Tongue (tissue), 2 donors: ENCODE results near the gene PA2G4. TPM values are rescaled to one million over a fixed set of nuclear protein-coding genes. Genes with fewer than 3 reads are reported as not detected.
"Not testable (repeated sequence)": the region's sequence is repeated elsewhere in the genome, so short reads cannot be mapped to it uniquely, and the experiment has no call there.

Source experiments
- DNase-seq: peaks from one replicate; pipeline ENCODE4 v3.0.0-alpha.2; 2015
- total RNA-seq: library from RNA; depleted of rRNA; stranded (reverse); fragments of >200 nt; gene quantifications from one replicate; pipeline ENCODE4 v1.2.3, GENCODE V29; 2014

Gene PA2G4
- total RNA-seq = 98.1 TPM

DNA sequence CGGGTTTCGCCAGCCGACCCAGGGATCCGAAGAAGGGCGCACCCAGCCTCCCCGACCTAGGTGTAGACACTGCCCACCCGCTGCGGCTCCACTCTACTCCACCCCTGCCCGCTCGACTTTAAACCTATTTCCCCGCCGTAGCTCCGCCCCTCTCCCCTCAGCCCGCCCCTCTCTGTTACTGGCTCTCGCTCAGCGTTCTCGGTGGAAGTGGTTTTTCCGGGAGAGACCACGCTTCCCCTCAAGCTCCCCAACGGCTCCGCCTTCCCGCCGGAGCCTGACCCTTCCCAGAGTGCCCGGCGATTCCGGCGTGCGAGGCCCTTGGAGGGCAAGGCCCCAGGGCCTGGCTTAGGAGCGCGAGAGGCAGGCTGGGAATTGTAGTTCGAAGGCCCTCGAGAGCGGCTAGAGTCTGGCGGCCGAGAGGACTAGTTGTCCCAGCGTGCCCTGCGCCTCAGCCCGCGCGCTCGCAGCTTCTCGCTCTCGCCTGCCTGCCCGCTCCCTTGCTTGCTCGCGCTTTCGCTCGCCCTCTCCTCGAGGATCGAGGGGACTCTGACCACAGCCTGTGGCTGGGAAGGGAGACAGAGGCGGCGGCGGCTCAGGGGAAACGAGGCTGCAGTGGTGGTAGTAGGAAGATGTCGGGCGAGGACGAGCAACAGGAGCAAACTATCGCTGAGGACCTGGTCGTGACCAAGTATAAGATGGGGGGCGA is at the start of gene PA2G4:
Gene PA2G4, plus strand, starts transcription at position 451 of the 706 bp plus-strand sequence. Its CDS starts 179 bp downstream, at position 630.
- DNase-seq = peak; percentile 99

DNA sequence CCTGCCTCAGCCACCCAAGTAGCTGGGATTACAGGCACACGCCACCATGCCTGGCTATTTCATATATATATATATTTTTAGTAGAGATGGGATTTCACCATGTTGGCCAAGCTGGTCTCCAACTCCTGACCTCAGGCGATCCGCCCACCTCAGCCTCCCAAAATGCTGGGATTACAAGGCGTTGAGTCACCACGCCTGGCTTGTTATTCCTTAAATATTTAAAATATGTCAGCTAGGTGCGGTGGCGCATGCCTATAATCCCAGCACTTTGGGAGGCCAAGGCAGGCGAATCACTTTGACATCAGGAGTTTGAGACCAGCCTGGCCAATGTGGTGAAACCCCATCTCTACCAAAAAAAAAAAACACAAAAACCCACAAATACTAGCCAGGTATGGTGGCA is 44.4 kb upstream of the PA2G4 start:
- DNase-seq = not testable (repeated sequence)

DNA sequence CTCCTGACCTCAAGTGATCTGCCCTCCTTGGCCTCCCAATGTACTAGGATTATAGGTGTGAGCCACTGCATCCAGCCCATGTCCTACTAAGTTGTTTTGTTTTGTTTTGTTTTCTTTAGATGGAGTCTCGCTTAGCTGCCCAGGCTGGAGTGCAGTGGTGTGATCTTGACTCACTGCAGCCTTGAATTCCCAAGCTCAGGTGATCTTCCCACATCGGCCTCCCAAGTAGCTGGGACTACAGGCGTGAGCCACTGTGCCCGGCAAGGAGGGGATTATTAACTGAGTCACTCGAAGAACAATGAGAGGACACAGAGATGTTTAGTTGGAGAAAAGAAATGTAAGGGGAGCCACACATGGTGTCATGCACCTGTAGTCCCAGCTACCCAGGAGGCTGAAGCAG is 42.4 kb upstream of the PA2G4 start:
- DNase-seq = no peak

DNA sequence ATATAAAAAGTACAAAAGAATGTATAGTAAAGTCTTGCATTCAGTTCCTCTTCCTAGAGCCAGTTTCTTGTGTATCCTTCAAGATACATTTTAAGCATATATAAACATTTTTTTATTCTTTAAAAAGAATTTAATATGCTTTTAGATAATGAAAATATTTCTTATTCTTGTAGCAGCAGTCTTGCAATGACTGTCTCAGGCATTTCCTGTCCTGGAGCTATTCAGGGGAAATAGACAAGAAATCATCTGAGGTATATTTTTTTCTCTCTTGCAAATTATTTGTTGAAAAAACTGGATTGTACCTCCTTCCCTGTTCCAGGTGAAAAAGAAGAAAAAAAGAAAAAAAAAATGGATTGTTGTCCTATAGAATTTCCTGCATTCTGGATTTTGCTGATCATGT is 41.4 kb upstream of the PA2G4 start:
- DNase-seq = no peak

DNA sequence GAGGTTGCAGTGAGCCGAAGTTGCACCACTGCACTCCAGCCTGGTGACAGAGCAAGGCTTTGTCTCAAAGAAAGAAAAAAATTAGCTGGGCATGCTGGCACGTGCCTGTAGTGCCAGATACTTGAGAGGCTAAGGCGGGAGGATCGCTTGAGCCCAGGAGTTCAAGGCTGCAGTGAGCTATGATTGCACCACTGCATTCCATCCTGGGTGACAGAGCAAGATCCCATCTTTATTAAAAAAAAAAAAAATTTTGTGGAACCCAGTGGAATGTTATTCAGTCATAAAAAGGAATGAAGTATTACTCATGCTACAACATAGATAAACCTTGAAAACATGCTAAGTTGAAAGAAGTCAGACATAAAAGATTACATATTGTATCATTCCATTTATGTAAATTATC is 32.7 kb upstream of the PA2G4 start:
- DNase-seq = no peak

DNA sequence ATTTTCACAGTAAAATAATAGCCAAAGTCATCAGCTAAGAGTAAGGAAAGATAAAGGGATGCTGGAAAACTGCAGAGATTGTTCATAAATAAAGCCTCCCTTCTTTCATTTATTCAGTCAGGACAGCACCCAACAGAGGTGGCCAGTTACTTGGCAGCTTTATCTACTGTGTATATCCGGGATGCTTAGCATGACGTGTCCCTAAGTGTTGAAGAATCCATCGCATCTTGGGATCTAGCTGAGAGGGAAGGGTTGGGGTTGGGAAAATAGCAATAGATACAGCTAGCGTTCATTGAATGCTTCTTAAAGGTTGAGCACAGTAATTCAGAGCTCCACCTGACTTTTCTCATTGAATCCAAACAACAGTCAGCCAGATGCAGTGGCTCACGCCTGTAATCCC is 30.0 kb upstream of the PA2G4 start:
- DNase-seq = no peak

DNA sequence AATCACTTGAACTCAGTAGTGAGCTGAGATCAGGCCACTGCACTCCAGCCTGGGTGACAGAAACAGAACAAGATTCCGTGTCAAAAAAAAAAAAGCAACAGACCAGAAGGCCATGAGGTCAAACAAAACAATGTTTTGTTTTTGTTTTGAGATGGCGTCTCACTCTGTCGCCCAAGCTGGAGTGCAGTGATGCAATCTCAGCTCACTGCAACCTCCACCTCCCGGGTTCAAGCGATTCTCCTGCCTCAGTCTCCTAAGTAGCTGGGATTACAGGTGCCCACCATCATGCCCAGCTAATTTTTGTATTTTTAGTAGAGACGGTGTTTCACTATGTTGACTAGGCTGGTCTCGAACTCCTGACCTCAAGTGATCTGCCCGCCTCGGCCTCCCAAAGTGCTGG is 26.4 kb upstream of the PA2G4 start:
- DNase-seq = not testable (repeated sequence)

DNA sequence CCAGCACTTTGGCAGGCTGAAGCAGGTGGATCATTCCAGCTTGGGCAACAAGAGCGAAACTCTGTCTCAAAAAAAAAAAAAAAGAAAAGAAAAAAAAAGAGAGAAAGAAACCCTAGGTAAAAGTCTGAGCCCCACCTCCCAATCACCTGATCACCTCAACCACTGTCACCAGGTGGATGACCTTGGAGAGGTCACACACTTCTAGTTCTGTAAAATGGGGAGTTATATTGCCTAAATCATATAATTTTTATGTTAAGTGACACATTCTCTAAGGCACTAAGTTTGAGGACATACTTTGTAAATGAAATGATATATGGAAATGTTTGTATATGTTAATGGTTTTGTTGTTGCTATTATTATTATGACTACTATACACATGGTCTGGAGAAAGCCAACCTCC is 25.9 kb upstream of the PA2G4 start:
- no peak for DNase-seq

DNA sequence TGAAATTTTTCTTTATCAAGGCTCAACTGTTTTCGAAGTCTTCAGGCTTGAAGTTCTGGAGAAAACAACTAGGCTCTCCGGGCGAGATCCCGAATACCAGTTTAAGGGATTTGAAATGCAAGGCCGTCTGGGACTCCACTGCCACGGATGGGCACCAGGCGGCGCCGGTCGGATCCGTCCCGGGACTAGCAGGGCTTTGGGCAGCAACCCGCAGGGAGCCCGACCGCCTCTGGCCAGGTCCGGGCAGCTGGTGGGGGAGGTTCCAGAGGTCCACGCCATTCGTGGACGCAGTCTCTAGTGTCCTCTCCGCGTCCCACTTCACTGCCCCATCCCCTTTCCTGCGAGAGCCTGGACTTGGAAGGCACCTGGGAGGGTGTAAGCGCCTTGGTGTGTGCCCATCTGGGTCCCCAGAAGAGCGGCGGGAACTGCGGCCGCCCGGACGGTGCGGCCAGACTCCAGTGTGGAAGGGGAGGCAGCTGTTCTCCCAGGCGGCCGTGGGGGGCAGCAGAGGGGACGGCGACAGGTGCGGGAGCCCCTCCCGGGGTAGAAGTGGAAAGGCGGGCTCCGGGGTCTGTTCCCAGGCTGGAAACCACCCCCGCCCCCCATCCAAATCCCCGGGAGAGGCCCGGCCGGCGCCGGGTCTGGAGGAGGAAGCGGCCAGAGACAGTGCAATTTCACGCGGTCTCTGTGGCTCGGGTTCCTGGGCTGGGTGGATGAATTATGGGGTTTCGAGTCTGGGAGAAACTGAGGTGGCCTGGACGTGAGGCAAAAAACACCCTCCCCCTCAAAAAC is 25.2 kb upstream of the PA2G4 start:
- DNase-seq = peak; percentile 93

DNA sequence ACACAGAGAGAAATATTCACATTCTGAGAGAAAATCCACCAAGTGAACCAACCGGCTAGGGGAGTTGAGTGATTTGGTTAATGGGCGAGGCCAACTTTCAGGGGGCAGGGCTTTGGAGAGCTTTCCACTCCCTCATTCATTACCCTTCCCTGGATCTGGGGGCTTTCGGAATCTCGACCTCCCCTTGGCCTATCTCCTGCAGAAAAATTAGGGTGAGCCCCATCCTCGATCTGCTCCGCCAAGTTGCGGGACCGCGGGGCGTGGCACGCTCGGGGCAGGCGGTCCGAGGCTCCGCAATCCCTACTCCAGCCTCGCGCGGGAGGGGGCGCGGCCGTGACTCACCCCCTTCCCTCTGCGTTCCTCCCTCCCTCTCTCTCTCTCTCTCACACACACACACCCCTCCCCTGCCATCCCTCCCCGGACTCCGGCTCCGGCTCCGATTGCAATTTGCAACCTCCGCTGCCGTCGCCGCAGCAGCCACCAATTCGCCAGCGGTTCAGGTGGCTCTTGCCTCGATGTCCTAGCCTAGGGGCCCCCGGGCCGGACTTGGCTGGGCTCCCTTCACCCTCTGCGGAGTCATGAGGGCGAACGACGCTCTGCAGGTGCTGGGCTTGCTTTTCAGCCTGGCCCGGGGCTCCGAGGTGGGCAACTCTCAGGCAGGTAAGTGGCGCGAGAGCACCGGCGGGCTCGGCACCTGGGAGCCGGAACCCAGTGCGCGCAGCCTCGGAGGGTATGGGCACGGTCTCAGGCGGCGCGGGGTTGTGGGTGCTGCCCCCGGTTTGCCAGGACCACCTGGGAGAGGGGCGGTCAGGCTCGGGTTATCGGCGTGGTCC is 24.4 kb upstream of the PA2G4 start, which contains the start of gene ERBB3:
Gene ERBB3, plus strand, starts transcription at position 443 of the 833 bp plus-strand sequence. Its CDS starts 136 bp downstream, at position 579.
- peak; percentile 91 for DNase-seq

DNA sequence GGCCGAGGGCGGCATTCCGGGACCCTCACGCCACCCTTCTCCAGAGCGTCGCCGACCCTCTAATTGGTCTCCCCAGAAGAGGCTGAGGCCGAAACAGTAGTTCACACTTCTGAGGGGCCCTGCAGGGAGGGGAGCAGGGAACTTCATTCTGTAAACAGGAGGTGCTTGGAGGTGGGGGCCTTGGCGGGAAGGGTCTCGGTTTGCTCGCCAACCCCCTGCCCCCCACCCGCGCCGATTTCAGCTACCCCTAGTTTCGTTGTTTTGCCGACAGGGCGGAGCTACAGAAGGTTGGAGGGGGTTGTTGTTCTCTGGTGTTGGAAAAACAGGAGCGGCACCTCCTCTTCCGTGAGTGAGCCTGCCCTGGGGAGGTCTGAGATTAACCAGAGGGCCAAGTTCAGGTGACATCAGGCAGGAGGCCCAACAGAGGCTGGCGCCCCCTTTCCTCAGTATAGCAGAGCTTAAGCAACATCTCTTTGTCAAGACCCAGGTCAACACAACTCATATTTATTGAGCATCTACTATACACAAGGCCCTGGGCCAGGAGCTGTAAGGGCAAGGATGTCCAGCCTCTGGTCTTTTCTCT is 23.7 kb upstream of the PA2G4 start:
- DNase-seq = peak; percentile 59

DNA sequence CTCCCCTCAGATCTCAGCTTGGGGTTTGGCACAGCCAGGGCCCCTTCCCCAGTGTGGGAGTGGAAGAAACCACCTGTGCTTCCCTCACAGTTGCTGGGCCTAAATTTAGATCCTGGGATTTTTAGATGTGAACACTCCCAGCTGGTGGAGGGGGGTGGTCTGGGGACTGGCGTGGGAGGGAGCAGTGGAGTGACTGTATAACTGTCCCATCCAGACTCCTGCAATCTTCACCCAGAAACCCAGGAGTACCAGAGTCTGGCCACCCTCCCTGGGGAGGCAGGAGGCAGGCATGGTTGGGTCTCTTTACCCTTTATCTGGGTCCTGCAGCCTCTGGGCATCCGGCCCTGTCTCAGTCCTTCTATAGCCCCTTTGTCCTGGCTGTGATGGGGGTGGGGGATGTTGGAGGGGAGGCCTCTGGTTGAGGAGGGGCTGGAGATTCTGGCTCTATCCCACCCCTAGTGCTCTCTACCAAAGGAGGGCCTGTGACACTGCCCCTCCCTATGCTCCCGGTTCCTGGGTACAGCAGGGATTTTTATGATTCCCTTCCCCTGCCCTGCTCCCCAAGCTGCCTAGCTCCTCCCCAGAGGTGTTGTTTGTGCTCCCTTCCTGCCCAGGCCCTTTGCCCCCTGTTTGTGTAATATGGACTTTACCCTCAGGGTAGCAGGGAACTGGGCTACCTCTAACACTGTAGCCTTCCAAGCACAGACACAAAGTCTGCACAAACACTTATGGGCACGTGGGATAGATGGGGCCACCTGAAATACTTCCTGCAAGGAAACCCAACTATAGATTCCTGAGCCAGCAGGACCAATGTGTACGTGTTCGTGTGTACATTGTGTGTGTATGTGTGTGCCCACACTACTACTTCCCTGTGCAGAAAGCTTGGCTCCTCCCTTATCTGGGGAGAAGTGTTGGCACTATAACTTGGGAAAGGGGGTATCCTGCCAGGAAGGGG is 22.7 kb upstream of the PA2G4 start:
- DNase-seq = peak; percentile 90

DNA sequence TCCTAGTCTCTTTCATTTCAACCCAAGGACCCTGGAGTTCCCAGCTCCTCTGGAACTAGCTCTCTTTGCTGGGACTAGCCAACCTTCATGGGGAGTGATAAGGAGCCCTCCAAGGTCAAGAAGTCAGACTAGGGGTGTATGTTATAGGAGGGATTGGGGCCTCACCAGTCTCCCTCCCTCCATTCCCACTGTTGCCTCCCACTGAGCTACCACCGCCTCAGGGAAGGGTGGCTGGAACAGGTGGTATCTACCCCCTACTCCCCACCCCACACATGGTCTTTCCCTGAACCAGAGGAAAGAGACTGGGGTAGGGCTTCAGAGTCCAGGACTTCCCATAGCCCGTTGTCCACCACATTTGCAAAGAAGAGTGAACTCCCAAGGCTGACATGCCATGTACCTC is 22.0 kb upstream of the PA2G4 start:
- no peak for DNase-seq

DNA sequence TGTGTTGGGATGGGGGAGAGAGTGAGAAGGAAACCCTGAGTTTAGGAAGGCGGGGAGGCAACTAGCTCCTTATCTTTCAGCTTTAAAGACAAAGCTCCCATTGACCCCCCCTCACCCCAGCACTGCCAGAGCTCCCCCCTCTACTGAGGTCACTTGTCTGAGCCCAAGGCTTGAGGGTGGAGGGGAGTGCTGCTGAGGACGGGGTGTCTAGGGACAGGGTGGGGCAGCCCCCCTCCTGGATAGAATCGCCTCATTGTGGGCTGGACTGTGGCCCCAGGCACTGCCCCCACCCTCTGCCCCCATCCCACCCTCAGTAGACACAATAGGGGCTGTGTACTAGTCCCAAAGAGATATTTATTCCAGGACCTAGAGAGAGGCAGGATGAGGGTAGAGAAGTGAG is 21.4 kb upstream of the PA2G4 start:
- DNase-seq = peak; percentile 25

DNA sequence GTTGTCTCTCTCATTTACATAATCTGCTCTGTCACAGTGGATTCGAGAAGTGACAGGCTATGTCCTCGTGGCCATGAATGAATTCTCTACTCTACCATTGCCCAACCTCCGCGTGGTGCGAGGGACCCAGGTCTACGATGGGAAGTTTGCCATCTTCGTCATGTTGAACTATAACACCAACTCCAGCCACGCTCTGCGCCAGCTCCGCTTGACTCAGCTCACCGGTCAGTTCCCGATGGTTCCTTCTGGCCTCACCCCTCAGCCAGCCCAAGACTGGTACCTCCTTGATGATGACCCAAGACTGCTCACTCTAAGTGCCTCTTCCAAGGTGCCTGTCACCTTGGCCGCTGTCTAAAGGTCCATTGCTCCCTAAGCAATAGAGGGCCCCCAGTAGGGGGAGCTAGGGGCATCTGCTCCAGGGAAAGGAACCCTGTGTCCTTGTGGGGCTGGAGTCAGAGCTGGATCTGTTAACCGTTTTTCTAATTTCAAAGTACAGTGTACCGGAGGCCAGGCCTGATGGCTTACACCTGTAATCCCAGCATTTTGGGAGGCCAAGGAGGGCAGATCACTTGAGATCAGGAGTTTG is 19.3 kb upstream of the PA2G4 start:
- no peak for DNase-seq

DNA sequence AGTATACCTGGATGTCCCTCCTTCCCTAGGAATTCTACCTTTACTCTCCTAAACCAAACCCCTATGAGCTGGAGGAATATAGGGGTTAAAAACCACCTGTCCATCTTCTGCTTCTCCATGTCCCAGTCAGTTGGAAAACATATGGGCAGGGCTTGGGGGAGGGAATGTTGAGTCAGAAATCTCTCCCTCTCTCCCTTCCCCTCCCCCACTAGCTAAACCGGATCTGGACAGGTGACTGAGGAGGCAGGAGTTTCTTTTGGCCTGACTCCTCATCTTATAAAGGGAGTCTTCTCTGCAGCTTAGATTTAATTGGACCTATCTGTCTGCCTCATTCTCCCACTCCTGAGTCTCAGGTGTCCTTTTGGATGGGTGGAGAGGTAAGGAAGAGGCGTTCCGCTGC is 18.3 kb upstream of the PA2G4 start:
- no peak for DNase-seq

DNA sequence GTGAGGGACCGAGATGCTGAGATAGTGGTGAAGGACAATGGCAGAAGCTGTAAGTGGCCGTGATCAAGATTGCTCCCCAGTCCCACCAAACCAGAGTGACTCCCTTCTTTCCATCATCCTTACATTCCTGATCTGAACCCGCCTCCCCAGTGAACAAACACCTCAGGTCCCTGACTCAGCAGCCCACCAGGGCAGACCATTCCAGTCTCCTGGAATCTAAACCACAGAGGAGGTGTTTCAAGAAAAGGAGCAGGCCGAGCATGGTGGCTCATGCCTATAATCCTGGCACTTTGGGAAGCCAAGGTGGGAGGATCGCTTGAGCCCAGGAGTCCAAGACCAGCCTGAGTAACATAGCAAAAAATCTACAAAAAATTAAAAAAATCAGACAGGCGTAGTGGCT is 17.8 kb upstream of the PA2G4 start:
- no peak for DNase-seq

DNA sequence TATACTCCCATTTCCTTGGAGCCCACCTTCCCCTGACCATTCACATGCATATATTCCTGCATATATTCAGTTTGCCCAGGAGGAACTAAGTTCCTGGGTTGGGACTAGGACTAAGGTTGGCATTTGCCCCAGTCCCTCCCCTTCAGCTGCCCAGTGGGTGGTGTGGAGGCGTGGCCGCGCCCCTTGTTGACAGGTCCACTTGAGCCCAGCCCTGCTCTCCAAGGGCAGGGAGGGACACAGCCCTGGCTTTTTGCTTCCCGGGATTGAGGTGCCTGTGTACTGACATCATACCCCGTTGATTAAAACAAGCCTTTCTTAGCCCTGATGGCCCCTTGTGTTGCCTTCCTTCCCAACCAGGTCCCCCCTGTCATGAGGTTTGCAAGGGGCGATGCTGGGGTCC is 17.1 kb upstream of the PA2G4 start:
- DNase-seq = peak; percentile 64

DNA sequence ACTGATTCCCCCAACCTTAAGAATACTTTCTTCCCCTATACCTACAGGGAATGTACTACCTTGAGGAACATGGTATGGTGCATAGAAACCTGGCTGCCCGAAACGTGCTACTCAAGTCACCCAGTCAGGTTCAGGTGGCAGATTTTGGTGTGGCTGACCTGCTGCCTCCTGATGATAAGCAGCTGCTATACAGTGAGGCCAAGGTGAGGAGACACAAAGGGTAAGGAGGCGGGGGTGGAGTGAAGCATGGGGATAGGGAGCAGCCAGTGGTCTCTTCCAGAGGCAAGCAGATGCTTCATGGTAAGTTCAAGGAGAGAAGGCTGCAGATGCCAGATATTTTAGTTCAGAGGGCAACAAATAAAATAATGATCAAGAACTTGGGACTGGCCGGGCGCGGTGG is 6.6 kb upstream of the PA2G4 start:
- no peak for DNase-seq

DNA sequence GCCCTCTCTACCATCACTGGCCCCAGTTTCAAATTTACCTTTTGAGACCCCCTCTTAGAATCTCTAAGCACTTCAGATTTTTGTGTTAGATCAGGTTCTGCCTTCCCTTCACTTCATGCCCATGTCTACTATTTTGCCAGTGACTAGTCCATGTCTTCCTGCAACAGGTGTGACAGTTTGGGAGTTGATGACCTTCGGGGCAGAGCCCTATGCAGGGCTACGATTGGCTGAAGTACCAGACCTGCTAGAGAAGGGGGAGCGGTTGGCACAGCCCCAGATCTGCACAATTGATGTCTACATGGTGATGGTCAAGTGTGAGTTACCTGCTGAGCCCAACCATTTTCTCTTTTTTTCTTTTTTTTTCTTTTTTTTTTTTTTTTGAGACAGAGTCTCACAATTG is 5.8 kb upstream of the PA2G4 start:
- no peak for DNase-seq

DNA sequence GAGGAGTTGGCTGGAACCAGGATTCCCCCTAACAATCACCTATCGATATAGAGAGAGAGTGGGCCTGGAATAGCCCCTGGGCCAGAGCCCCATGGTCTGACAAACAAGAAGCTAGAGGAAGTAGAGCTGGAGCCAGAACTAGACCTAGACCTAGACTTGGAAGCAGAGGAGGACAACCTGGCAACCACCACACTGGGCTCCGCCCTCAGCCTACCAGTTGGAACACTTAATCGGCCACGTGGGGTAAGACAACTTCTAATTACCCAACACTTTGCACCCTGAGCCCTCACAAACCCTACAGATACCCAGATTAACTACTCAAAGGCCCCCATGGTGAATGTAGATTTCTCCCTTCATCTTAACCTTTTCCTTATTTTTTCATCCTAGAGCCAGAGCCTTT is 4.6 kb upstream of the PA2G4 start:
- no peak for DNase-seq
